GM21825 (cell line): ENCODE results near the gene NANOS2.
A peak's percentile ranks its signal among the peaks of the same experiment; 100 is the strongest.
"Not testable (repeated sequence)": the region's sequence is repeated elsewhere in the genome, so short reads cannot be mapped to it uniquely, and the experiment has no call there.

ENCODE experiments used
- ATAC-seq: cut with Tn5 transposase; IDR thresholded peaks from one replicate; pipeline ENCODE4 v1.9.1; 2021; ENCODE audit warnings: mild to moderate bottlenecking, moderate library complexity; ENCODE audit not compliant: unreplicated experiment

The NANOS2 gene

DNA sequence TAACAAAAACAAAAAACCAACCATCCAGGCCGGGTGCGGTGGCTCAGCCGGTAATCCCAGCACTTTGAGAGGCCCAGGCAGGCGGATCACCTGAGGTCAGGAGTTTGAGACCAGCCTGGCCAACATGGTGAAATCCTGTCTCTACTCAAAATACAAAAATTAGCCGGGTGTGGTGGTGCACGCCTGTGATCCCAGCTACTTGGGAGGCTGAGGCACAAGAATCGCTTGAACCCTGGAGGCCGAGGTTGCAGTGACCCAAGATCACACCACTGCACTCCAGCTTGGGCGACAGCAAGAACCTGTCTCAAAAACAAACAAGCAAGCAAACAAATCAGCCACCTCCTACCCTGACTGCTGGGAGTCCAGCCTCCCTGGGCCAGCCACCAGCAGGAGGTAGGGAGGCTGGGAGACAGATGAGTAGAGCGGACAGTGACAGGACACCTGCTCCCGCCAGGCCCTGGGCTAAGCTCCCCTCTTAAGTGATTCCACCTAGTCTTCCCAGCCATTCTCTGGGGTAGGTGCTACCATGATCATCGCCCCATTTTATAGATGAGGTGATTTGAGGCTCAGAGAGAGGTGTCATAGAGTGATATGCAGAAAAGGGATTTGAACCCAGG lies 18.5 kb downstream of the NANOS2 start:
- ATAC-seq, result not testable (repeated sequence)

DNA sequence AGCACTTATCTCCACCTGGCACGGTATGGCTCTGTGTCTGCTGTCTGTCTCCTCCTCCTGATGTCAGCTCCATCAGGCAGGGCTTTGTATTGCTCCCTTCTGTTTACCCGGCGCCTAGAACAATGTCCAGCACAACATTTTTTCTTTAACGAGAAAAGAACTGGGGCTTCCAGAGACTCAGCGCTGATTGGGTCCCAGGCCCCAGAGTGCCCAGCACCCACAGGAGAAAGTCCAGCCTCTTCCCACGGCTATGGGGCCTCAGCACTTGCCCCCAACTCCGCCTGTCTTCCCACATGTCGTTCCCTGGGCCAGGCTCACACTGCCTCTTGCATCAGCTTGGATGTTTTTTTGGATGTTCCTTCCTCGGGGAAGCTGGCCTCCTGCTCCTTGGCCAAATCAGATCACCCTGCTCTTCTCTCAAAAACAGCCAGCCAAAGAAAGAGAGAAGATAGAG lies 19.0 kb downstream of the NANOS2 start:
- no peak for ATAC-seq

DNA sequence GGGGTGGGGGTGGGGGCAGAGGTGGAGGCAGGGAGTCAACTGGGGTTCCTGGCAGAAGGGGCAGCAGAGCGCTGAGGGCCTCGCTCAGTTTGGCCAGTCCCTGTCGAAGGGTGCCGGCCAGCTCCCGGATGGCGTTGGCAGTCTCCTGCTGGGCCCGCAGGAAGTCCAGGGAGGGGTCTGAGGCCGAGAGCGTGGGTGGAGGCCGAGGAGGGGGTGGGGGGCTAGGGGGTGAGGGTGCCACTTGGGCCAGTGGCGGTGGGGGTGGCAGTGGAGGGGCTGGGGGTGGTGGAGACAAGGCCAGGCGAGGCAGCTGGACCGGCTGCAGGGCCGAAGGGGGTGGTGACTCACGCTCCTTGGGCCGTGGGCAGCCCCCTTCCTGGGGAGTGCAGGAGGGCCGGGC lies 23.7 kb downstream of the NANOS2 start:
- ATAC-seq, result no peak

DNA sequence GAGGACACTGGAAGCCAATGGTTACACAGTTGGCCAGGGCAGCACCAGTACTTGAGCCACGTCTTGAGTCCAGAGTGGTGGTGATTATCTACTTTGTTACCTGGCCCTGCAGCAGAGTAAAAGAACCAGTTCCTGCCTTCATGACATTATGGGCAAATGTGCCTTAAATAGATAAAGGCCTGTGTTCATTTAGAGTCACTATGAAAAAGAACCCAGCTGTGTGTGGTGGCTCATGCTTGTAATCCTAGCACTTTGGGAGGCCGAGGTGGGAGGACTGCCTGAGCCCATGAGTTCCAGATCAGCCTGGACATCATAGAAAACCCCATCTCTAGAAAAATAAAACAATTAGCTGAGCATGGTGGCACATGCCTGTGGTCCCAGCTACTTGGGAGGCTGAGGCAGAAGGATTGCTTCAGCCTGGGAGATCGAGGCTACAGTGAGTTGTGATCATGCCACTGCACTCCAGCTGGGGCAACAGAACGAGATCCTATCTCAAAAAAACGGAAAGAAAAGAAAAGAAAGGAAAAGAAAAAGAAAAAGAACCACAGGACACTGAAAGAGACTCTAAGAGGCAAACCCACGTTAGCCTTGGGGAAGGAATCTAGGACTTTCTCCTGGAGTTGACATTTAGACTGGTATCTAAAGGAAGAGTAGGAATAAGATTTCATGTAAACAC lies 25.2 kb downstream of the NANOS2 start:
- no peak for ATAC-seq

DNA sequence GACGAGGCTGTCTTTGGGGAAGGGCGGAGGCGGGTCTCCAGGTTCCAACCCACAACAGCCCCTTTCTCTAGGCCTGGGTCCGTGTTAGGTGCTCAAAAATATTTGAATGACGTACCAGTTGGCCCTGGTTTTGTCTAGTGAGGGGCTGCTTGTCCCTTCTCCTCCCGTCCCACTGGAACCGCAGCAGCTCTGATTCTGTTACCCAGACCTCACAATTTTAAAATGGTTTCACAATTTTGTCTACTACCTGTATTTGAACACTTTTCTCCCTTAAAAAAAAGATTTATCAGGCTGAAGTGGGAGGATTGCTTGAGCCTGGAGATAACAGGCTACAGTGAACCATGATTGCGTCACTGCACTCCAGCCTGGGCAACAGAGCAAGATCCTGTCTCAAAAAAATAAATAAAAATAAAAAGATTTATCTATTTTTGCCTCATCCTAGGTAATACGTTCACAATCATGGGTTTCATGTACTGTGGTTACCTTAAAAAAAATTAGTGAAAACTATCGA lies 27.3 kb downstream of the NANOS2 start:
- ATAC-seq, result no peak

GRCh38 chr19:45886427-45887199 lies 28.0 kb downstream of the NANOS2 start:
- peak; percentile 48 for ATAC-seq

- ATAC-seq, result peak; percentile 34
Measured at GRCh38 chr19:45885556-45886426, 28.8 kb downstream of the NANOS2 start, which contains the start of gene IRF2BP1. TSS of gene IRF2BP1 (minus strand) at chr19:45886141. CDS start at chr19:45885774, 367 bp downstream.

DNA sequence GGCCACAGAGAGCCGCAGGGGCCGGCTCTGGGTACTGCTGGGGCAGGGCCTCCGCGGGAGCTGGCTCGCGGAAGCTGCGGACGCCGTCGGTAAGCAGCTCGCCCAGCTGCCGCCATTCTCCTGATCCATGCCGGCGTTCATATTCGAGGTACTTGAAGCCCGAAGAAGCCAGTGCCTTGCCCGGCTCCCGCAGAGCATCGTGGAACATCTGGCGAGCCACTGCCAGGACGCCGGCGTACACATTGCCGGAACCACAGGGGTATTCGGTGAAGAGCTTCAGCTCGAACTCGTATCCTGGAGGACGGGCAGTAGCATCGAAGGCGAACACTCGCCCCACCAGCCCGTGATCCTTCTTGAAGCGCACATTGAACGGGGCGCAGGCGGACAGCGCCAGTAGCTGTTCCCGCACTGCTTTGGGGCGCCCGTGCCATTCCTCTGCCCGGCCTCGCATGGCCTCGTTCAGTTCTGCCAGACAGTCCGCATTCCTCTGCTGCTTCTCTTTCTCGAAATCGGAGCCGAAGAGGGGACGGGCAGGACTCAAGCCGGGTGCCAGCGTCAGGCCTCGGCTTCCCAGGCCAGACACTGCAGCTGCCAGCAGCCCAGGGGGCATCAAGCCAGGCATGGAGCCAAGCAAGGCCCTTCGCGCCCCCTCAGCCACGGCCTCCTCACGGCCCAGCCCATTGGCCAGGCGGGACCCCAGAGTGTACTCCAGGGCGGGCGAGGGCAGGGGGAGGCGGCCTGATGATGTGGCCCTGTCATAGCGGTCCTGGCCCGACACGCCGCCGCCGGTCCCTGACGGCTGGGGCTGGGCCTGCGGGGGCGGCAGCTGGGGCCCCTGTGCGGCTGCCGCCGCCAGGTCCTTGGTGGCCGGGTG lies 29.7 kb downstream of the NANOS2 start:
- ATAC-seq, result peak; percentile 1

GRCh38 chr19:45883881-45884681 lies 30.5 kb downstream of the NANOS2 start:
- no peak for ATAC-seq

GRCh38 chr19:45883586-45883880 lies 31.0 kb downstream of the NANOS2 start:
- ATAC-seq, result no peak

DNA sequence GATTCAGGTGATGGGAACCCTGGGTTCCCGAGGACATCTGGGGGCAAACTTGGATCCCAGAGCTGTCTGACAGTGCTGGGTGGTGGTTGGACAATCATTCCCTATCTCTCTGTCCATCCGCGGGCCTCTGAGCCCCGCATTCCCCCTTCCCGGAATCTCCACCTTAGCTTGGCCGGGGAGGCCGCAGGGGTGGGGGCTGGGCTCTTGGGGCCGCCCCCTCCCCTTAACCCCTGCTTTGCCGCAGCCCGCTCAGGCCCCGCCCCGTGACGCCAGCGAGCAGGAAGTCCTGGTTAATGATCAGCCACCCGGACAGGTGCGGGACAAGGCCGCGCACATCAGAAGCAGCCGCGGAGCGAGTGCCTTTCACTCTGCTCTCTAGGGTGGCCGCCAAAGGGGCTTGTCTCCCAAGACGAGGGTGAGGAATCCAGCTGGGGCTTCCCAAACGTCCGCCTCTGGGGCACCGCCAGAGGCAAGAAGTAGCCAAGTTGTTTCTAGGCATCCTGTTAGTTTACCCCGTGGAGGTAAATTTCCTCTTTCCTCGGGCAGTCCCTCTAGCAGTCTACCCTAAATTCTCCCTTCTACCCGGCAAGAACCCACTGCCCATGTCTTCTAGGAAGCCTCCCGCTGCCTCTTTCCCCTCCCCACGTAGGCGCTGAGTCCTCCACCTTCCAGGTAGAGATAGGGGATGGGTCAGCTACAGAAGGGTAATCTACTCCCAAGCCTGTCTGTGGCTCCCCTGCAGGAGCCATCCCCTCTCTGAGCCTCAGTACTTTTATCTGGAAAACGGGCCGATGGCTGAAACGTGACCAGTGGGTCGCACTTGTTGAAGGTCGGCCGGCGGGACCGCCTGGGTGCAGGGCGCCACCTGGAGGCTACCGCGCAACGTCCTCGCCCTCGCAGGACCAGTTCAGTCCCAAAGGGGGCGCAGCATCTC lies 31.7 kb downstream of the NANOS2 start:
- peak; percentile 30 for ATAC-seq

- no peak for ATAC-seq
Measured at GRCh38 chr19:45881909-45882528, 32.6 kb downstream of the NANOS2 start.

DNA sequence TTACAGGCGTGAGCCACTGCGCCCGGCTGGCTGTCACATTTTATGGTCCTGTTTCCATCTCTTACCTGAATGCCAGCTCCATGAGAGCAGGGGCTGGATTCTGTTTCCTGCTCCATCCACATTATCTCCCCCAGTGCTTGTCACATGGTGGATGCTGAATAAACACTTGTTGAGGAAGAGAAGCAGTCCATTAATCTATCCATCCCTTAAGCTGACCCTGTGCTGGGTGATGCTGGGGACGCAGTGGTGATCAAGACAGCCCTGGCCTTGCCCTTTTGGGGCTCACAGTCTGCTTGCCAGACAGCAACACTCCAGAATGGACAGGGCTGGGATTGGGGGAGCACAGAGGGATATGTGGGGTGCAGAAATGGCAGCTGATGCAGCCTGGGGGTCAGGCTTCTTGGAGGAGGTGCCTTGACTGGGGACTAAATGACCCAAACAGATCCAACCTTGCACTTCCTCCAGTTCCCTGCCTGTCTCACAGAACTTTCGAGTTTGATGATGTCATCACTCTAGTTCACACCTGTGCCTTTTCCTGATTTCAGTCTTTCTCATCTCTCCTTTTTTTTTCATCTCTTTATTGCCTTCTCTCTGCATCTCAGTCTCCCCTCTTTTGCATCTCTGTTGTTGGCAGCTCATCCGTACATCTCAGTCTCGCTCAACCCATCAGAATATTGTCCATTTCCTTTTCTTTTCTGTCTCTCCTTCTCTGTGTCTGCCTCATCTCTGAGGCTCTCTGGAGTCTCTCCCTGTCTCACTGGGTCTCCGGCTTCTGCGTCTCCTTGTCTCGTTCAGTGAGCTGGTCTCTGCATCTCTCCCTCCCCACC lies 33.3 kb downstream of the NANOS2 start:
- ATAC-seq, result no peak

DNA sequence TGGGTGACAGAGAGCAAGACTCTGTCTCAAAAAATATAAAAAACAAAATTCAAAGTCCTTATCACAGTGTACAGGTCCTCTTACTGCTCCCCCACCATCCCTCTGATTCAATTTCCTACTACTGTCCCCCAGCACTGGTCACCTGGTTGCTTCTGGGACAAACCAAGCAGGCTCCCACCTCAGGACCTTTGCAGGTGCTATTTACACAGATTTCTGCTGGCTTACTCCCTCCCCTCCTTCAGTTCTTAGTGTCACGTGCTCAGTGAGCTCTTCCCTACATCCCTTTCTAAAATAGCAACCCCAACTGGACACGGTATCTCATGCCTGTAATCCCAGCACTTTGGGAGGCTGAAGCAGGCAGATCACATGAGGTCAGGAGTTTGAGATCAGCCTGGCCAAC lies 34.6 kb downstream of the NANOS2 start:
- ATAC-seq, result no peak

DNA sequence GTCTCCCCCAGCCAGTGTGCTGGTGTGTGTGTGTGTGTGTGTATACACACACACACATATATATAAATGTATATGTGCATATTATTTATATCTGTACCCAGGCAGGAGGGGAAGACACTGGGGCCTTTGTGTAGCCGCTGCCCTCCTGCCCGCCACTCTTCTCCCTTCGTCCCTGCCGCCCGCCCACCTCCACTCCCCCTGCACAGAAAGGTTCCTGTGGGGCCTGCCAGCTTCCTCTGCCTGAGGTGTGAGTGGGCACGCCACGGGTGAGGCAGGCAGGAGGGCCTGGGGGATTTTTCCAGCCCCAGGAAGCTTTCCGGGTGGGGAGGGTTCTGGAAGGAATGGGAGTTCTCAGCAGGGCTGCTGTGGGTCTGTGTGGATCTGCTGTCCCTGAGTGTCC lies 35.5 kb downstream of the NANOS2 start:
- ATAC-seq, result no peak

DNA sequence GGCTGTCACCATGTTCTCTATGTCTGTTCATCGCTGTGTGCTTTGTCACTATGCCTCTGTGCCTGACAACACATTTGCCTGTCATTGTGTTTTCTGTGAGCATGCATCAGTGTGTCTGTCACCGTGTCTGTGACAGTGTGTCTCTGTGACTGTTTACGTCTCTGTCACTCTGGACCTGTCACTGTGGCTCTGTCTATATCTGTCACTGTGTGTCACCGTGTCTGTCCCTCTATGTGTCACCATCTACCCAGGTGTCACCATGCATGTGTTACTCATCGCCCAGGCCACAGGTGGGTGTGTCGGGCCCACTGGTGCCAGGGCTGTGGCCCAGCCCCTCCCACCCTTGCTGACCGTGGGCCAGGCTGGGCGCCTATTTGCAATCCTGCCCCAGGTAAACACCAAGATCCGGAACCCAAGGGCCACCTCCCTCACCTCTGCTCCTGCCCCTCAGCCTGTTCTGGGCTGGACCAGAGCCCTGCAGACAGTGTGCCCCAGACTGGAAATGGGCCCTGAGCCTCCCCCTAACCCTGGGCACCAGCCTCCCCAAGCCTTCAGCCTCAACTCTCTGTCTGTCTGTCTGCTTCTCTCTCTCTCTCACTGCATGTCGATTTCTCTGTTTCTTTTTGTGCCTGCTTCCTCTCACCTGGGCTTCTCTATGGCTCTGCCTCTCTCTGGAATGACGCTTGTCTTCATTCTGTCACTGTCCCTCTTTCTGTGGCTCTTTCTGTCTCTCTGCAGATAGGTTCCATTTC lies 36.4 kb downstream of the NANOS2 start:
- ATAC-seq, result no peak
